Measurements from ENCODE around the gene TREM2.
A peak's percentile ranks its signal among the peaks of the same experiment; 100 is the strongest.

The TREM2 gene

GRCh38 chr6:41182069-41183034, 19.4 kb upstream of the TREM2 start:
- DNase-seq (ENCODE audit: low spot score): peak; percentile 58

GRCh38 chr6:41181566-41181965, 18.6 kb upstream of the TREM2 start:
- no peak for DNase-seq (ENCODE audit: low spot score)

- no peak for DNase-seq (ENCODE audit: low spot score)
These were observed 16.2 kb upstream of the TREM2 start for GRCh38 chr6:41179163-41179562.

- no peak for DNase-seq (ENCODE audit: low spot score)
These were observed 14.8 kb upstream of the TREM2 start for GRCh38 chr6:41177695-41178094.

GRCh38 chr6:41177287-41177686, 14.4 kb upstream of the TREM2 start:
- no peak for DNase-seq (ENCODE audit: low spot score)

GRCh38 chr6:41176189-41176588, 13.3 kb upstream of the TREM2 start:
- no peak for DNase-seq (ENCODE audit: low spot score)

GRCh38 chr6:41175084-41175483, 12.2 kb upstream of the TREM2 start:
- DNase-seq (ENCODE audit: low spot score): no peak

- DNase-seq (ENCODE audit: low spot score): no peak
These were observed 11.7 kb upstream of the TREM2 start for GRCh38 chr6:41174610-41175009.

- no peak for DNase-seq (ENCODE audit: low spot score)
These were observed 9.0 kb upstream of the TREM2 start for GRCh38 chr6:41171908-41172307.

- DNase-seq (ENCODE audit: low spot score): no peak
These were observed 7.7 kb upstream of the TREM2 start for GRCh38 chr6:41170547-41171160.

- DNase-seq (ENCODE audit: low spot score): no peak
These were observed 4.5 kb upstream of the TREM2 start for GRCh38 chr6:41167173-41167963.

GRCh38 chr6:41164551-41165120, 1.7 kb upstream of the TREM2 start:
- no peak for DNase-seq (ENCODE audit: low spot score)

- no peak for DNase-seq (ENCODE audit: low spot score)
These were observed 452 bp upstream of the TREM2 start for GRCh38 chr6:41163419-41163717.

GRCh38 chr6:41161851-41162552, 914 bp downstream of the TREM2 start:
- DNase-seq (ENCODE audit: low spot score): no peak

- DNase-seq (ENCODE audit: low spot score): no peak
These were observed 1.5 kb downstream of the TREM2 start for GRCh38 chr6:41161380-41161779.

- no peak for DNase-seq (ENCODE audit: low spot score)
These were observed 2.0 kb downstream of the TREM2 start for GRCh38 chr6:41160933-41161332.

GRCh38 chr6:41159415-41160082, 3.4 kb downstream of the TREM2 start:
- no peak for DNase-seq (ENCODE audit: low spot score)

- DNase-seq (ENCODE audit: low spot score): no peak
These were observed 5.6 kb downstream of the TREM2 start for GRCh38 chr6:41157323-41157722.

GRCh38 chr6:41156771-41157170, 6.1 kb downstream of the TREM2 start:
- DNase-seq (ENCODE audit: low spot score): no peak

GRCh38 chr6:41156001-41156400, 6.9 kb downstream of the TREM2 start:
- no peak for DNase-seq (ENCODE audit: low spot score)

GRCh38 chr6:41155132-41155805, 7.6 kb downstream of the TREM2 start:
- DNase-seq (ENCODE audit: low spot score): no peak
